ENCODE measurements around the gene DCLK1. TPM values are rescaled to one million over a fixed set of nuclear protein-coding genes. Genes with fewer than 3 reads are reported as not detected.

The DCLK1 gene
- total and polyA plus RNA-seq, 12 donors, result 0.68 to 22.6 (median 2.3) TPM

DNA sequence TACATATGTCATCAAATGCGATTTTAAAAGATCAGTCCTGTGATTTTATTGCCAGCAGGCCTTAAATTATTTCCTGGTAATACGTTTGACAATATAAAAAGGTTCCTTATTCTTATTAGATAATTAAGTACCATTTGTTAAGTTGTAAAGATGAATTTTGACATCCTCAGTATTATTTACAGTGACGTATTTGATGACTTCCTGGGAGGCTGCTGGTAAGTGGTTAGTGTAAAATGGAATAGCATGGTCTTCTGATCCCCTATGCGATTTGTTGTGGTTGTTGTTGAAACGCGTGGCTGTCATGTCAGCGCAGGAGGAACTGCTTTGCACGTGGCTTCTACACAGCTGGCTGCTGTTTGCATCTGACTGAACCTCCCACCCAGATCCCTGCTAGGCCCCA lies 99.7 kb downstream of the DCLK1 start:
- WGBS, 4 donors, result 75 to 87% (median 80%) methylated on average over 6 to 8 of the region's 8 CpGs

DNA sequence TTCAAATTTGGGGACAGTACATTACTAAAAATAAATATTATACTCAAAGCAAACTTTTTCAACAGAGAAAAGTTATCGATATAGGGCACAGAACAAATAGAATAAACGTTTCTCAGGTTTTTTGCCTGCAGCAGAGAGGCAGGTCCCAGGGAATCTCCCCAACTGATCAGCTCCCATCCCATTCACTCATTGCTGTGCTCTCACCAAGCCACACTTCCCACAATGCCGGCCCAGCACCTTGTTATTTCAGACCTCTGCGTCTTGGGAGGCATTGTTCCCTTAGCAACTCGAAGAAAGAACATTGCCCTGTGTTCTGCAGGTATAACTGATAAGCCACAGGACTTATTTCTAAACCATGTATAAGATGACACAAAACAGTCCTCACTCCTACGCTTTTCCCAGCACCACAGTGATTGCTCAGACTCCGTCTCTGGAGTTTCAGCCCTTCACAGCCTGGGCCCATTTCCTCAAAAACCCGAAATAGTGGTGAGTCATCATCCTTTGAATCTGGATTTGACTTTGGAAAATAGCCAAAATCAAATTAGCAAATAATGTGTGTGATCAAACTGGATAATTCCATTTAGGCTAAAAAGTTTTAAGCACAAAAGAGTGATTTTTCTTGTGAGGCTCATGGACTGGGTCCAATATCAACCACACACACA lies 100.4 kb downstream of the DCLK1 start:
- TF ChIP-seq POLR2A (IDR thresholded peaks at IDR 0.05), result no peak
- TF ChIP-seq, protein P1, sequence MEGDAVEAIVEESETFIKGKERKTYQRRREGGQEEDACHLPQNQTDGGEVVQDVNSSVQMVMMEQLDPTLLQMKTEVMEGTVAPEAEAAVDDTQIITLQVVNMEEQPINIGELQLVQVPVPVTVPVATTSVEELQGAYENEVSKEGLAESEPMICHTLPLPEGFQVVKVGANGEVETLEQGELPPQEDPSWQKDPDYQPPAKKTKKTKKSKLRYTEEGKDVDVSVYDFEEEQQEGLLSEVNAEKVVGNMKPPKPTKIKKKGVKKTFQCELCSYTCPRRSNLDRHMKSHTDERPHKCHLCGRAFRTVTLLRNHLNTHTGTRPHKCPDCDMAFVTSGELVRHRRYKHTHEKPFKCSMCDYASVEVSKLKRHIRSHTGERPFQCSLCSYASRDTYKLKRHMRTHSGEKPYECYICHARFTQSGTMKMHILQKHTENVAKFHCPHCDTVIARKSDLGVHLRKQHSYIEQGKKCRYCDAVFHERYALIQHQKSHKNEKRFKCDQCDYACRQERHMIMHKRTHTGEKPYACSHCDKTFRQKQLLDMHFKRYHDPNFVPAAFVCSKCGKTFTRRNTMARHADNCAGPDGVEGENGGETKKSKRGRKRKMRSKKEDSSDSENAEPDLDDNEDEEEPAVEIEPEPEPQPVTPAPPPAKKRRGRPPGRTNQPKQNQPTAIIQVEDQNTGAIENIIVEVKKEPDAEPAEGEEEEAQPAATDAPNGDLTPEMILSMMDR (IDR thresholded peaks at IDR 0.05), result no peak
- DNase-seq, result peak in 2 of 7 donors; percentile 12 to 61
- intact Hi-C loops (cut with DNase I), result no loop called here
- H3K36me3 ChIP-seq (replicated peaks in 1 of 2), result no peaks in the 10 kb centered on the region
- no peaks in the 10 kb centered on the region for H3K9me3 ChIP-seq (replicated peaks in 1 of 3)
- no peak overlapping the region for H3K4me3 ChIP-seq
- H3K27ac ChIP-seq, result no peak overlapping the region
- no peaks in the 10 kb centered on the region for H3K27me3 ChIP-seq
- H3K4me1 ChIP-seq (replicated peaks in 1 of 2), result no peaks in the 10 kb centered on the region
- 65 to 69% (median 65%) methylated on average over 8 of the region's 8 CpGs for WGBS, 4 donors

More for the DNA sequence above, 99.7 kb downstream of the DCLK1 start:
- no peak for DNase-seq
- no peaks in the 10 kb centered on the region for H3K27me3 ChIP-seq
- H3K4me1 ChIP-seq (replicated peaks in 1 of 2), result no peaks in the 10 kb centered on the region
- TF ChIP-seq POLR2A (IDR thresholded peaks at IDR 0.05), result no peak
- TF ChIP-seq, protein P1 (IDR thresholded peaks at IDR 0.05), result no peak
- no peak overlapping the region for H3K27ac ChIP-seq
- no peaks in the 10 kb centered on the region for H3K36me3 ChIP-seq (replicated peaks in 1 of 2)
- H3K4me3 ChIP-seq, result no peak overlapping the region
- intact Hi-C loops (cut with DNase I), result no loop called here
- no peaks in the 10 kb centered on the region for H3K9me3 ChIP-seq (replicated peaks in 1 of 3)

DNA sequence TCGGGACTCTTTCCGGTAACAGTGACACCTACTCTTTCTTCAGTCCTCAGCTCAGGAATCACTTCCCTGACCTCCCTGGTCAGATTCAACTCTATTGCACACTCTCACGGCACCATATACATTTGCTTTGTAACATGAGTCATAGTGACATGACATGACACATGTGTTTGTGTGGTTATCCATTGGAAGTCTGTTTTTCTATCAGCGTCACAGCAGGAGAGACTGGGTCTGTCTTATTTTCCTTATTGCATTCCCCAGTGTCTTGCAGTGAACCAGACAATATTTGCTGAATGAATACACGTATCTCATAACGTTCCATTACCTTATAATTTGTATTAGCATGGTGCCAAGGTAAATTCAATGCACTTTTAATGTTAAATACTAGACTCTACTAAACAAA lies 102.0 kb downstream of the DCLK1 start:
- Histone ChIP-seq H3K27me3 (no peaks in the 10 kb centered on the region), H3K4me3 (no peak overlapping the region), H3K27ac (no peak overlapping the region), H3K4me1 (replicated peaks in 1 of 2) (no peaks in the 10 kb centered on the region), H3K9me3 (replicated peaks in 1 of 3) (no peaks in the 10 kb centered on the region), H3K36me3 (replicated peaks in 1 of 2) (no peaks in the 10 kb centered on the region)
- intact Hi-C loops (cut with DNase I), result no loop called here
- WGBS, 4 donors, result 87 to 94% (median 90%) methylated on average over 6 of the region's 6 CpGs
- no peak for DNase-seq
- TF ChIP-seq POLR2A (IDR thresholded peaks at IDR 0.05), result no peak
- TF ChIP-seq, protein P1 (IDR thresholded peaks at IDR 0.05), result no peak

DNA sequence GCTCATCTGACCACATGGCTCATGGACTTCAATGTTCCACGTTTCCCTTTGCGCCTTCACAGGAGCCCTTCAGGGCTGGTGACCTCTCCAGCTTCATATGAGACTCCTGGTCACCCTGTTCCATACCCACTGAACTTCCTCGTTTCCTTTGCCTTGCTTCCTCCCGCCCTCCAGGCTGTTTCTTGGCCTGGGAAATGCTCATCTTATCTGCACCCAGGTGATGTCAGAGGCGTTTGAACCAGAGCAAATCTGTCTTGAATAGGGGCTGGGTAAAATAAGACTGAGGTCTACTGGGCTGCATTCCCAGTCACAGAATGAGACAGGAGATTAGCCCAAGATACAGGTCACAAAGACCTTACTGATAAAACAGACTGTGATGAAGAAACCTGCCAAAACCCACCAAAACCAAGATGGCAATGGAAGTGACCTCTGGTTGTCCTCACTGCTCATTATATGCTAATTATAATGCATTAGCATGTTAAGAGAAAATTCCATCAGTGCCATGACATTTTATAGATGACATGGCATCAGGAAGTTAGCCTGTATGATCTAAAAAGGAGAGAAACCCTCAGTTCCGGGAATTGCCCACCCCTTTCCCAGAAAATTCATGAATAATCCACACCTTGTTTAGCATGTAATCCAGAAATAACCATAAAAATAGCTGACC lies 102.7 kb downstream of the DCLK1 start:
- H3K9me3 ChIP-seq (replicated peaks in 1 of 3), result no peaks in the 10 kb centered on the region
- no peaks in the 10 kb centered on the region for H3K4me1 ChIP-seq (replicated peaks in 1 of 2)
- 71 to 81% (median 76%) methylated on average over 6 of the region's 6 CpGs for WGBS, 4 donors
- H3K27me3 ChIP-seq, result no peaks in the 10 kb centered on the region
- H3K4me3 ChIP-seq, result no peak overlapping the region
- TF ChIP-seq POLR2A (IDR thresholded peaks at IDR 0.05), result no peak
- TF ChIP-seq, protein P1 (IDR thresholded peaks at IDR 0.05), result no peak
- DNase-seq, result no peak
- H3K36me3 ChIP-seq (replicated peaks in 1 of 2), result no peaks in the 10 kb centered on the region
- no peak overlapping the region for H3K27ac ChIP-seq
- intact Hi-C loops (cut with DNase I), result no loop called here

Measured in adrenal gland (tissue), 12 donors.